Dermis microvascular lymphatic vessel endothelial cell (primary cell): ENCODE measurements around the gene MYO1E. TPM values are rescaled to one million over a fixed set of nuclear protein-coding genes. Genes with fewer than 3 reads are reported as not detected.
"Not testable (repeated sequence)": the region's sequence is repeated elsewhere in the genome, so short reads cannot be mapped to it uniquely, and the experiment has no call there.

ENCODE experiments used
- DNase-seq, 2 donors: peaks; one replicate each; pipeline versions ENCODE4 v3.0.0 to v3.0.0-alpha.2; 2010; ENCODE audit warnings: low read depth in 2 of 2
- total RNA-seq: library from RNA; depleted of rRNA; stranded (reverse); fragments of >200 nt; gene quantifications from 2 replicates; pipeline ENCODE4 v1.2.1, GENCODE V29; 2014

MYO1E gene
- total RNA-seq, 1 donor from 2014 or later, result 21.4 TPM

DNA sequence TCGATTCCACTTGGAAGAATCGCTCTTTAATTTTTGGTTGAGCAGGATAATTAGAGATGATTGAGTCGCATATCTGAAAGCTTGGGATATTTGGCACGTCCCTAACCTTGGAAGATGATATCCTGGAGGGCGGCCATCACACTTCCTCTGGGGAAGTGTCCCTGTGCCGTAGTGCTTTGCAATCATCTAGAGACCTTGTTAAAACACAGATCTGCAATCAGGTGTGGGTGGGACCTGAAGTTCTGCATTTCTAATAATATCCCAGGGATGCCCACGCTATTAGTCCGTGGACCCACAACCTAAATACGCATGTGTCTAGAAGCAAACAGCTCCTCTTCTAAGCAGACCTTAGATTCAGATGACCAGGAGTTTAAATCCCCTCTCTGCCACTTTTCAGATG is 20.5 kb downstream of the MYO1E start:
- peak in 1 of 2 donors; percentile 12 for DNase-seq

DNA sequence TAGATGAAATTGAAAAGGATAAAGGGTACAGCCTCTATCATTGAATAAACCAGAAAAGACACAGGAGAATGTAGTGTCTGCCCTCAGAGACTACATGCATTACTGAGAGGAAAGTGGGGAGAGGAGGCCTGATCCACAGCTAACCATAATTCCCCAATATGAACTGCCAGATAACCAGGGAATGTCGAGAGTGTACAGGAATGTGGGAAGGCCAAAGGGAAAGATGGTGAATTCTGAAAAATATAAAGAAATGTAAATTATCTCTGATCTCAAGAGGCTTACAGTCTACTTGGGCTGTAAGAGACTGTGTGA is 22.3 kb downstream of the MYO1E start:
- DNase-seq, result no peak

DNA sequence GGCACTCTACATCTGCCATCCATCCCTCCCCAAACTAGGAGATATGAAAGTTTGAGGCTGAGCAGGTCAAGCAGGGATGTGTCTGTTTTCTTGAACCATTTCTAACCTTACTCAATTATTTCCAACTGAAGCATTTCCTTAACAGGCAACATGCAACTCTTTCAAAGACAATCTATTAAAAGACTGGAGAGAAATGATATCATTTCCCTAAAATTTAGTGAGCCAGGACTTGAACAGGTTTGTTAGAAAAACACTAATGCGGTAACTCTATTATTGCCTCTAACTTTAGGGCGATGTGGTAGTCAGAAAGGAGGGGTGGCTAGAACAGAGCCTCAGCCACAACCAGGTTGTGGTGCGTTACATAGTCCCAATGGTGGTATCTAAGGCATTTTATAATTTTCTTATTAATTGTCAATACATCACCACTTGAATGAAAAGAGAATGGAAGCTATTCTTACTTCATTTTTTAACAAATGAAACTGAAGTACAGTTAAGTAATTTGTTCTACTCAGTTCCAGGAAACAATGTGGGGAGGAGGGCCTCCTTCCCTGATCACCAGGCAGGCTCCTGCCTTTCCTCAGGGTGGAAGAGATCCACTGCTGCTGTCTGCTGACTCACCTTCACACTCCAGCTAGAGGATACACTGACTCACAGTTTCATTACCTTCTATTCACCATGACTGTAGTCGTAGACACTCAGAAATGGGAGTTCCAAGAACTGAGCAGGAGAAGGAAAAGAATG is 22.8 kb downstream of the MYO1E start:
- peak; percentile 22 to 93 for DNase-seq

DNA sequence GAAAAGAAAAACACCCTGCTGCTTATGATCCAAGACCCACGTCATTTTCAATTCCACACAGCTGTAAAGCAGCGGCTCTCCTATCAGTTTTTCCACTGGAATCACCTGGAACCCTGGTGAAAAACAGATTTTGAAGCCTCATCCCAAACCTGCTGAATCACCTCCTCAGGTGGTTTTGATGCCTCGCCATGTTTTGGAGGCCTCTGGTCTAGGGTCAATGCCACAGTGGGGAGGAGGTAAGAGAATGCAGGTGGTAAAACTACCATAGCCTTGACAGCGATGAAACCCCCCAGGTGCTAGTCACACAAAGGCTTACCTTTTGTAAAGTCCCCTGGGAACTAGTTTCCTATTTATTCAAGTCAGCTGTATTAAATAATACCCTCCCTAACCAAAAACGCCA is 24.8 kb downstream of the MYO1E start:
- DNase-seq, result no peak

DNA sequence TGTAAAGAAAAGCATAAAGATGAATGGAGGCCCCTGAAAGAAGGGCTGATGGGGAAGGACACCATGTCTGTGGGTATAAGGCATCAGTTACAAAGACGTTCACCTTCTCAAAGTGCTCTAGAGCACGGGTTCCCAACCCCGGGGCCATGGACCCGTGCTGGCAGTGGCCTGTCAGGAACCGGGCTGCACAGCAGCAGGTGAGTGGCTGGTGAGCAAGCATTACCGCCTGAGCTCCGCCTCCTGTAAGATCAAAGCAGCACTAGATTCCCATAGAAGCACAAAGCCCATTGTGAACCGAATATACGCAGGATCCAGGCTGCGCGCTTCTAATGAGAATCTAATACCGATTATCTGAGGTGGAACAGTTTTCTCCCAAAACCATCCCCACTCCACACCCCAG is 25.7 kb downstream of the MYO1E start:
- DNase-seq, result no peak

DNA sequence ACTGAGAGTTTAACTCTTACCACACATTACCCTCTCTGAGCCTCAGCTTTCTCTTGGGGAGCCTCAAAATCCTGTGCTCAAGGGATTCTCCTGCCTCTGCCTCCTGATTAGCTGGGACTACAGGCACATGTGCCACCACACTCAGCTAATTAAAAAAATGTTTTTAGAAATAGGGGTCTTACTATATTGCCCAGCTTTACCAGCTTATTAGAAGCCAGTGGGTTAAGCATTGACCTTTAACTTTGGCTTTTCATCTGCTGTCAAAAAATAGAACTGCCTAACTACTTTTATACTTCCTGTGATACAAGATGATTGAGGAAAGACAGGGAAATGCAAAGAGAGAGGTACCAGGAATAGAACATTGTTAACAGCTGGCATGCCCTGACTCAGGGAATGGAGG is 27.3 kb downstream of the MYO1E start:
- DNase-seq, result no peak

DNA sequence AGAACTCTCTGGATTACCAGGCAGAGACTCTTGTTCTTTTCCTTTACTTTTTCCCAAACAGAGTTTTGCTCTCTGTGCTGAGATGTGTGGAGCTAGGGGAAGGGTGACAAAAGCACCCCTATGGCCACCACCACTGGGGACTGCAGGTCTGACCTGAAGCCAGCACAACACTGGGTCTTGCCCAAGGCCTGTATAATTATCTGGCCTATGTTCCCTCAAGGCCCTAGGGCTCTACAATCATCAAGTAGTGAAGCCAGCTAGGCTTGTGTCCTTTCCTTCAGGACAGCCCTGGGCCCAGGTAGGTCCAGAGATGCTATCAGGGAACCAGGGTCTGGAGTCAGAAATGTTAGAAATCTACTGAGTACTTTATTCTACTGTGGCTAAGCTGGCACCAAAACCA is 28.4 kb downstream of the MYO1E start:
- no peak for DNase-seq

DNA sequence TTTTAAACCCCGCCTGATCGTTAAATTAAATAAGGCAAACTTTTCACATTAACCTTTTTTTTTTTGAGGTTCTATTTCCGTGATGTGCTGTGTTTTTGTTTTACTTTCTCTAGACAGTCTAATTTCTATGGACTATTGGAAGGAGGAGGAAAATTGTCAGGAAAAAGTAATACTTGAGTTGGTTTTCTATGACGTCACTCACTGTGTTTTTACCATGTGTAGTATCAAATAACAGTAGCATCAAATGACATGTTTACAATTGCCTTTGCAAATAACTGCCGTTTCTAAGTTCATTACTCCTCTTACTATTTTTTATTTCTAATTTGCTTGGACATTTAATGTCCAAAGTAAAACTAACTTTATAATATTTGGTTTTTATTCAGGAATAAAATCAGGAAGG is 32.3 kb downstream of the MYO1E start:
- DNase-seq, result no peak

DNA sequence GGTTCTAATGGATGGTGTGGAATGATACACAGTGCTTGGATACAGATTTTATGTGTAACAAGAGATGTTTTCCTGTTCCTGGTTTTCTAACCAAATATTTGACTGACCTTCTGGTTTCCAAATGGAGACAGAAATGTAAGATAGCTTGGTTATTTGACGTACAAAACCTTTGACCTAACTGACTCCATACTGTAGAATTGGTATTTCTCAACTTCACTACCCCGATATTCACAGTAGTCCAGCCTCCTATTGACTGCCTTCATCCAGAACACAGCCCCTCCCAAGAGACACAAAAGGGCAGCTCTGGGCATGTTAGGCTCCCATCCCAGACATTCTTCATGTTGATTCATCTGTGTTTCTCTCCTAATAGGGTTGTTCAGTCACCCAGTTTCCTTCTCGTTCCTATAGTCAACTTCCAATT is 33.4 kb downstream of the MYO1E start:
- DNase-seq, result no peak

DNA sequence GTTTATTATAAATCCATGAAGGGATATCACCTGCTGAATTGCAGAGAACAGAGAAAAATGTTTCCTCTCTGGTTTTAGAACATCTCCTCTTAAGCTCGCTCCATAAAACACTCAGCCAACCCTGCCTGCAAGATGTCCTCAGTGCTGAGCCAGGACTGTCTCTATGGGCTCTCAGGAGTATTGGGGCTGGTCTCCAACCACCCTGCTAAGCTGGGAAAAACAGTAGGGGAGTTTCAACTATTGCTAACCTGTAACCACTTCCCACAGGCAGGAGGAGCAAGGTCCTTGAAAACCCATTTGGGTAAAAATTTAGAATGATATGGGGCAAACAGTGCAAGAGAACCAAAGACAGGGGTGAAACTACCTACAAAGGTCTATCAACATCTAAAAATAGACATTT is 34.3 kb downstream of the MYO1E start:
- DNase-seq, result no peak

DNA sequence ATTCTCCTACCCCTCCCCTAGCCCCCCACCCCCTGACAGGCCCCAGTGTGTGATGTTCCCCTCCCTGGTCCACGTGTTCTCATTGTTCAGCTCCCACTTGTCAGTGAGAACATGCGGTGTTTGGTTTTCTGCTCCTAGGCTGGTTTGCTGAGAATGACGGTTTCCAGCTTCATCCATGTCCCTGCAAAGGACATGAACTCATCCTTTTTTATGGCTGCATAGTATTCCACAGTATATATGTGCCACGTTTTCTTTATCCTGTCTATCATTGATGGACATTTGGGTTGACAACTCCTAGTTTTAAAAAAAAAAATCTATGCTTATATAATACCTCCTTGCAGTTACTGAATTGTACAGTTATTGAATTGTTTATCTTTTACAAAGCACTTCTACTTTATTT is 35.9 kb downstream of the MYO1E start:
- DNase-seq, result not testable (repeated sequence)

DNA sequence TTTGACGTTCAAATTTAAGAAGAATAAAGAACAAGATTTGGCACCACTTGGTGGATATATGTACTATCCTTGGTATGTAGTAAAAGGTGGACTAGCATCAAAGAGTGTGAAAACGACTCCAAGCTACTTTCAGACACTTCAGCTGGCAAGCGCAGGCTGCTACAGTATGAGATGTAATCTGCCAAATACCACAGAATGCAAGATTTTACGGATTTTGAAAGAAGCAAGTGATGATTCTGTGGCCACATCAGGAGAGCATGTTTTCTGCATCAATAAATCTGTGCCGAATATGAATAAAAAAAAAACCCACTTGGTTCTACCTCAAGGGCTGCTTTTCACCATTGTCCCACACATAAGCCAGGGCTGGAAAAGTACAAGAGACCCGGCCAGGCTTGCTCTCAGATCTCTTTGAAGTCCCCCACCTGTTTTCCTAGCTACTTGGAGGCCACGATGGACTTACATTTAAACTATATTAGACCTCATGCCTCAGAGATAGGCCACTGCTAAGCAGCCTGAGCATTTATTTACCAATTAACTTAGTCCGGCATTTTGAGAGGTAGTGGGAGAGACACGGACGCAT is 37.4 kb downstream of the MYO1E start:
- DNase-seq, result no peak

DNA sequence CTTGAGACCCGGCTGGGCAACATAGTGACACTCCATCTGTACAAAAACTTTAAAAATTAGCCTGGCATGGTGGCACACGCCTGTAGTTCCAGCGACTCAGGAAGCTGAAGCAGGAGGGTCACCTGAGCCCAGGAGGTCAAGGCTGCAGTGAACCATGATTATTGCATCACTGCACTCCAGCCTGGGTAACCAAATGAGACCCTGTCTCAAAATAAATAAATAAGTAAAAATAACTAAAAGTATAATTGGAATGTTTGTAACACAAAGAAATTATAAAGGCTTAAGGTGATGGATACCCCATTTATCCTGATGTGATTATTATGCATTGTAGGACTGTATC is 38.6 kb downstream of the MYO1E start:
- no peak for DNase-seq

DNA sequence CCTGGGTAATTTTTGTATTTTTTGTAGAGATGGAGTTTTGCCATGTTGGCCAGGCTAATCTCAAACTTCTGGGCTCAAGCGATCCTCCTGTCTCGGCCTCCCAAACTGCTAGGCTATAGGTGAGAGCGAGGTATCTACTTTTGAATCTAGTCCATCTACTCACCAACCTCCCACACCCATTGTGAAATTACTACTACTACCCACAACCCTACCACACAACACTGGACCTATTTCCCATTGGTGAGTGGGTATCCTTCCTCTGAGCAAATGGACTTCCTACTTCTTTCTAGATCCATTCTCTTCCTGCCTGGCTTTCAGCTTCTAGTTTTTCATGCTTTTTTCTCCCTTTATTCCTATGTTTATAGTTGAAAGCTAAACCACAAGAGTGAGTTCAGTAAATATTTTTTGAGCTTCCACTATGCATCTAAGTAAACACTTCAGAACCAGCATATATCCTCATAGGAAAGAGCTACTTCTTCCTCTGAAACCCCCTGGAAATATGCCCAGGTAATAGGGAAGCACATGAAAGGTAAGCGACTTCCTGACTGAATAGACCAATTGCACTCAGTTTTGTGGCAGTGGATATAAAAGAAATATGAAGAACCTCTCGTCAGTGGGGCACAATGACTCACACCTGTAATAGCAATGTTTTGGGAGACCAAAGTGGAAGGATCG is 39.1 kb downstream of the MYO1E start:
- DNase-seq, result peak; percentile 22 to 55

DNA sequence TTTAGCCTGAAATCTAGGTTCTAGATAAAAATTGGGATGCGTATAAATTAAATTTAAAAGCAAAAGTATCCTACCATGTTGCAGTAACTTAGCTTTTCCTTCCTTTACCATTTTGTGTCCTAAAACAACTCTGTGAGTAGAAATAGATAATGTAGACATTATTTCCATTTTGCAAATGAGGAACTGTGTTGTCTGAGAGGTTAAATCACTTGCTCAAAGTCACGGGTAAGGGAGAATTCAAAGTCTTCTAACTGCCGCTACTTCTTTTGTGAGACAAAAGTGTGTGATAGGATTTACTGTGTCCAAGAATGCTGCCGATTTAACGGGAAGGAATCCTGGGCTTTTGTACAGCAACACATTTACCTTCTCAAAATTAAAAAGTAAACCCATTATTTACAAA is 40.7 kb downstream of the MYO1E start:
- no peak for DNase-seq

DNA sequence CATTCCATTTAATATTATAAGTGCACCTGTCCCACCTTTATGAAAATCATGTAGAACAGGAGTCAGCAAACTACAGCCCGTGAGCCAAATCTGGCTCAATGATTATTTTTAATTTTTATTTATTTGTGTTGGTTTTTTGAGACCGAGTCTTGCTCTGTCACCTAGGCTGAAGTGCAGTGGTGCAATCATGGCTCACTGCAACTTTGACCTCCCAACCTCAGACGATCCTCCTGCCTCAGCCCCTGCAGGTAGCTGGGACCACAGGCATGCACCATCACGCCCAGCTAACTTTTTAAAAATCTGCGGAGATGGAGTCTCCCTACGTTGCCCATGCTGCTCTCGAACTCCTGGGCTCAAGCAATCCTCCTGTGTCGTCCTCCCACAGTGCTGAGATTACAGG is 42.0 kb downstream of the MYO1E start:
- no peak for DNase-seq

DNA sequence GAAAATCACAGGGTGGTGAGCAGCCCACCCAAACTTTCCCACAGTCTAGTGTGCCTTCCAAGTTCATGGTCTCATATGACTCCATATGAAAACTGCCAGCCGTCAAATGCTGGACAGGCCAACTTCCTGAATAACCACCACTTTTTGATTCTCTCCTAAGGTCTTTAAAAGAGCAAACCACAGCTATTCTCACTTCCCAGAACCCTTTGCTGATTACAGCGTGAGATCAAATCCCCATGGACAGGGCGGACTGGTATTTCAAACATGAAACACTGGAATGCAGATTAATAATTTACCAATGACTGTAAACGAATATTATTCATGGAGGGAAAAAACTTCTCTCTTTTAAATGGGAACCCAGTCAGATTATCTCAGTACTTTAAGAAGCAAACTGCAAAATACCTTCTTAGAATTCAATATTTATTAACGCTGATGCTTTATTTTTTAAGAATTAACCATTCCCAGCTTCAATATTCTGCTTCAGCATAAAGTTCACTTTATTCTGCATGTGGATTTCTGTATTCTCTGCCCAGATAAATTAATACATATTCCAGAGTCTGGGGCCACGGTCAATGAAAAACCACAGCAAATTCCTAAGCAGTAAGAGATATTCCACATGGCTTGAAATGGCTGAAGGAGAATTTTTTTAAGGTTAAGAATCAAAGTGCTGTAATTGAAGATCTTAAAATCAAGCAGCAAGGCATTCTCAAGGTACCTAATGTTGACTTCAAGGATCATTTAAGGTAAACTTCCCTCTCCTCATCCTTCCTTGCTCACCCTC is 42.9 kb downstream of the MYO1E start:
- no peak for DNase-seq

DNA sequence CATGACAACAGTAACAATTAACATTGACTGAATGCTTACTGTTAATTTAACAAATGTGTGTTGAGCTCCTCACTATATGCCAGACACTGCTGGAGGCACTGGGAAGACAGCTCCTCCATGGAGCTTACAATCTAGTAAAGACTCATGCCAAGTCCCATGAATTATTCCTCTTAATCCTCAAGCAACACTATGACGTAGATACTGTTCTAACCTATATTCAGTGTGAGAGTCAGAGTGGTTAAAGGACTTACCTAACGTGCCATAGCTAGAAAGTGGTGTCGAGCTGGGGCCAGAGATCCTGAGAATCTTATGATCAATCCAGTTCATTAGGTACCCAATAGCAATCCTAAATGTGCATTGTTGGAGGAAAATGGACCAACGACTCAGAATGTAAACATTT is 43.6 kb downstream of the MYO1E start:
- no peak for DNase-seq

DNA sequence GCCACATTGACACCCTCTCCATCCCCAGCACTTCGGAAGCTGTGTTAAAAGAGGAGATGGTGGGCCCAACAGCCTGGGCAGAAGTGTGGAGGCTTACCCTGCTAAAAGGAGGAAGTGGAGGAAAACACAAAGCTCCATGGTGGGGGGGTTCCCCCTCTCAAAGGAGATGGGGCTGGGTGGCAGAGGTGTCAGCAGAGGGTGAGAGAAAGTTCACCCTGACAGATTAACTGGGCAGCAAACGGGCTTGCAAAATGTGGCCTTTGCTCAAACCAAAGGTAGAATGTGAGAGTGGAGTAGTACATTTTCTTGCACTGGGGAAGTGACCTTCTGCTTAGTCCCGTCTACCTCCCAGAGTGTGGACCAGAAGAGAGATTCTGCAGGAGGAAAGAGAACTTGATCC is 44.7 kb downstream of the MYO1E start:
- no peak for DNase-seq

DNA sequence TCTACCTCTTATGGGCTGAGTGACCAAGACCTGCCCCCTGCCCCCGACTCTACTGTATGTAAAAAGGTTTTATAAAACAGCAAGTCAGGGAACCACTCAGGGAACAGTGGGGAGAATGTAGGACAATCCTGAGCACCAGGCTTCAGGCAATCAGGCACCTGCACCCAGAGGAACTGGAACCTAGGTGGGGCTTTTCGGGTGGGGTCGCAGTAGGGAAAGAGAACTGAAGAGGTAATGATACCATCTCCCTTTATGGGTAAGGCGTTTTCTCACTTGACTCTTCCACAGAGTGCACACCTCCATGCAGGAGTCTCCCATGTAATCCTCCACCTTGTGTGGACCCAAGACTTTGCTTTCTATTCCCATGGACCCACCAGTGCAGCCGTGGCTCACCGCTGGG is 45.8 kb downstream of the MYO1E start:
- no peak for DNase-seq

DNA sequence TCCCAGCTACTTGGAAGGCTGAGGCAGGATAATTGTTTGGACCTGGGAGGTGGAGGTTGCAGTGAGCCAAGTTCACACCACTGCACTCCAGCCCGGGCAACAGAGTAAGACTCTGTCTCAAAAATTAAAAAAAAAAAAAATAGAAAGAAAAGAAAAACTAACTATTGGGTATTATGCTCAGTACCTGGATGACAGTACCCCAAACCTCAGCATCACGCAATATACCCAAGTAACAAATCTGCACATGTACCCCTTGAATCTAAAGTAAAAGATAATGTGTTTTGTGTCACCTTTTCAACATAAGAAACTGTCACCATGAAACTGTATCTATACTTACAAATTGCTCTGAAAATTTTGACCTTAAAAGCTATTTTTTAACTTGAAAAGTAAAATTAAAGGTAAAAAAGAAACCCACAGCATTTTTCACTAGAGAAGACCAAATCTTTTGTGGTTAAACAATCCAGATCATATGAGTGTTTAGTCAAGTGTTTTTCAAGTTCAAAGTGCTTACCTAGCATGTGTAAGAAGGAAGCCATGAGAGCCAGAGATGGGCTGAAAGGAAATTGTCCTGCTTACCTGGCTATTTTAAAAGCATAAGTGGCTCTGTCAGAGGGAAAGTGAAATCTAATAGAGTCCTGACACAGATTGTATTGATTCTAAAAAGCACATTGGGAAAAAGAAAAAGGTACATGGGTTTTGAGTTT is 50.5 kb downstream of the MYO1E start:
- no peak for DNase-seq
